Measurements from ENCODE around the gene CIBAR2. TPM values are rescaled to one million over a fixed set of nuclear protein-coding genes. Genes with fewer than 3 reads are reported as not detected.

CIBAR2 gene
- total and polyA plus RNA-seq, 8 donors, result 0.29 to 10.9 (median 5.9) TPM

- no peak overlapping the region for H3K4me3 ChIP-seq
- peaks cover 3 to 21% of the 10 kb centered on the region in 2 donors for H3K4me1 ChIP-seq
- peaks cover 0 to 25% of the 10 kb centered on the region in 2 donors for H3K27me3 ChIP-seq
- TF ChIP-seq CTCF (IDR thresholded peaks at IDR 0.05), result no peak
- ATAC-seq (no peak), DNase-seq (no peak)
- no peak overlapping the region for H3K27ac ChIP-seq
- H3K9me3 ChIP-seq, result no peaks in the 10 kb centered on the region
- intact Hi-C loops (cut with DNase I), result no loop called here
- H3K36me3 ChIP-seq, result peaks cover 0 to 12% of the 10 kb centered on the region in 2 donors
Measured at GRCh38 chr16:85094176-85094805, 18.0 kb downstream of the CIBAR2 start.

- ATAC-seq, result no peak
- no peak for TF ChIP-seq CTCF (IDR thresholded peaks at IDR 0.05)
- H3K27ac ChIP-seq, result no peak overlapping the region
- intact Hi-C loops (cut with DNase I), result no loop called here
- H3K9me3 ChIP-seq, result no peaks in the 10 kb centered on the region
- no peak for DNase-seq
- H3K4me1 ChIP-seq, result peaks cover 5 to 23% of the 10 kb centered on the region in 2 donors
- no peak overlapping the region for H3K4me3 ChIP-seq
- peaks cover 0 to 25% of the 10 kb centered on the region in 2 donors for H3K27me3 ChIP-seq
- H3K36me3 ChIP-seq, result peaks cover 0 to 17% of the 10 kb centered on the region in 2 donors
Measured at GRCh38 chr16:85093705-85094104, 18.6 kb downstream of the CIBAR2 start.

- TF ChIP-seq CTCF (IDR thresholded peaks at IDR 0.05), result no peak
- peak in 1 of 4 donors; percentile 67 for DNase-seq
- Histone ChIP-seq H3K27ac (no peak overlapping the region), H3K4me3 (no peak overlapping the region), H3K9me3 (no peaks in the 10 kb centered on the region), H3K27me3 (peaks cover 0 to 25% of the 10 kb centered on the region in 2 donors), H3K36me3 (peaks cover 0 to 26% of the 10 kb centered on the region in 2 donors), H3K4me1 (peaks cover 5 to 23% of the 10 kb centered on the region in 2 donors)
- no peak for ATAC-seq
- intact Hi-C loops (cut with DNase I), result no loop called here
Measured at GRCh38 chr16:85092851-85093250, 19.4 kb downstream of the CIBAR2 start.

GRCh38 chr16:85092309-85092708, 20.0 kb downstream of the CIBAR2 start:
- Histone ChIP-seq H3K4me3 (no peak overlapping the region), H3K27ac (no peak overlapping the region), H3K4me1 (peaks cover 5 to 23% of the 10 kb centered on the region in 2 donors), H3K27me3 (peaks cover 0 to 24% of the 10 kb centered on the region in 2 donors), H3K36me3 (peaks cover 0 to 31% of the 10 kb centered on the region in 2 donors), H3K9me3 (no peaks in the 10 kb centered on the region)
- intact Hi-C loops (cut with DNase I), result no loop called here
- DNase-seq (peak in 1 of 4 donors; percentile 46), ATAC-seq (no peak)
- TF ChIP-seq CTCF (IDR thresholded peaks at IDR 0.05), result no peak

- no peak for TF ChIP-seq CTCF (IDR thresholded peaks at IDR 0.05)
- H3K4me3 ChIP-seq, result no peak overlapping the region
- ATAC-seq (no peak), DNase-seq (no peak)
- intact Hi-C loops (cut with DNase I), result no loop called here
- H3K4me1 ChIP-seq, result peaks cover 5 to 23% of the 10 kb centered on the region in 2 donors
- peaks cover 0 to 39% of the 10 kb centered on the region in 2 donors for H3K36me3 ChIP-seq
- peaks cover 0 to 16% of the 10 kb centered on the region in 2 donors for H3K27me3 ChIP-seq
- no peaks in the 10 kb centered on the region for H3K9me3 ChIP-seq
- no peak overlapping the region for H3K27ac ChIP-seq
Measured at GRCh38 chr16:85091522-85091910, 20.8 kb downstream of the CIBAR2 start.
